AG10803 (cell line): Measurements from ENCODE around the gene TMEM271.

Experiments used
- DNase-seq: peaks from one replicate; pipeline ENCODE4 v3.0.0; 2010; ENCODE audit warnings: low read depth
- H3K4me3 ChIP-seq: 2 replicates; pipeline ENCODE4 v1.5.1; 2011; ENCODE audit warnings: mild to moderate bottlenecking, low read length, control low read depth
- CTCF ChIP-seq: conservative IDR thresholded peaks from 2 replicates; pipeline ENCODE4 v1.5.1; 2011; ENCODE audit warnings: mild to moderate bottlenecking, low read length, control low read depth, inconsistent platforms

Gene TMEM271

GRCh38 chr4:528835-529234 is 47.3 kb downstream of the TMEM271 start:
- no peak for TF ChIP-seq CTCF
- no peak for DNase-seq
- no peak overlapping the region for H3K4me3 ChIP-seq

GRCh38 chr4:528296-528695 is 47.8 kb downstream of the TMEM271 start:
- no peak for DNase-seq
- H3K4me3 ChIP-seq, result no peak overlapping the region
- no peak for TF ChIP-seq CTCF

DNA sequence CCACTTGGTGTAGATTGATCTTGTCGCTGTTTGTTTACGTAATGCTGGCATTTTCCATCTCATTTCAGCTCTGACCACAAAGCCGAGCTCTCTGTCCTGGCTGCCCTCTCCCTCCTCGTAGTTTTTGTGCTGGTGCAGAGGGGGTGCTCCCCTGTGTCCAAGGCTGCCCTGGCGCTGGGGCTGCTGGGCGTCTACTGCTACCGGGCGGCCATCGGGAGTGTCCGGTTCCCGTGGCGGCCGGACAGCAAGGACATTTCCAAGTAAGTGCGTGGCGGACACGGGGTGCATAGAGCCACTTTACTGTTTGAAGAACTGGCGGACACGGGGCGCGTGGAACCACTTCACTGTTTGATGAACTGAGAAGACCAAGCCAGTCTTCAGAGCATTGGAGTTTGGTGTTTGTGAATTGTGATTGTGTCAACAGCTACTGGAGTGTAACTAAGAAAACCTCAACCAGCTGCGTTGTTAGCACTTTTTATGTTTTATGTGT is 49.1 kb downstream of the TMEM271 start:
- no peak overlapping the region for H3K4me3 ChIP-seq
- no peak for DNase-seq
- no peak for TF ChIP-seq CTCF

- no peak for DNase-seq
- no peak overlapping the region for H3K4me3 ChIP-seq
- no peak for TF ChIP-seq CTCF
These were observed 49.7 kb downstream of the TMEM271 start for GRCh38 chr4:526189-526909.

DNA sequence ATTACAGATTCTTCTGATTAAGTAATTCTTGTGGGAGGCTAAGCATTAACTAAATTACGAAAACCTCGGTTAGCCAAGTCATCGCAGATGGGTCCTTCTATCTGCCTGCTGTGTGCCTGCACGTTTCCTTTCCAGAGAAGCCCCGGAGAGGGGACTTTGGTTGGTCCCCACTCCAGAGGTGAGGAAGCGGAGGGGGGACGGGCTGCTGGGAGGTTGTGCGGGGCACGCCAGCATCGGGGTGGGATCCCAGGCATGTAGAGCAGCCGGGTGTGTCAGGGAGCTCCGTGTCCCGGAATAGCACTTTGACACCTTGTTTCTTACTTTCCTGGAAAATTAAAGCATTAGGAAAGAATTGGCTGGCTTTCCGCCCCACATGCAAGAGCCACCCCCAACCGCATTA is 50.4 kb downstream of the TMEM271 start:
- no peak for DNase-seq
- H3K4me3 ChIP-seq, result no peak overlapping the region
- no peak for TF ChIP-seq CTCF

GRCh38 chr4:524196-524595 is 51.9 kb downstream of the TMEM271 start:
- TF ChIP-seq CTCF, result no peak
- DNase-seq, result no peak
- no peak overlapping the region for H3K4me3 ChIP-seq
